Endothelial cell of umbilical vein (primary cell): ENCODE data around the gene KHNYN. TPM values are rescaled to one million over a fixed set of nuclear protein-coding genes. Genes with fewer than 3 reads are reported as not detected.
A peak's percentile ranks its signal among the peaks of the same experiment; 100 is the strongest.

Source experiments
- BruUV-seq: library from RNA; stranded (reverse); fragments of 400-500 nt; replicated peaks from 2 replicates; lab custom pipeline; 2021; lab: Mats Ljungman, UMichigan
- CTCF ChIA-PET: fragments of 300-600, 350-600 bp; sonication (Branson Sonifier 250); formaldehyde crosslinking; loops from one replicate; lab custom pipeline; 2021; ENCODE audit warnings: antibody characterized with exemption, inconsistent platforms; lab: Charles Lee
- POLR2A ChIA-PET: fragments of 300-600, 350-600 bp; sonication (Branson Sonifier 250); formaldehyde crosslinking; loops from one replicate; lab custom pipeline; 2021; ENCODE audit warnings: antibody characterized with exemption, inconsistent platforms; lab: Charles Lee
- DNase-seq: peaks from one replicate; pipeline ENCODE4 v3.0.0-alpha.2; 2011; ENCODE audit warnings: low read depth, low spot score
- FAIRE-seq: peaks from 2 replicates; lab custom pipeline; 2011; peaks lifted over from hg19 to GRCh38; lab: Jason Lieb, UNC
- H2AFZ ChIP-seq: 2 replicates; pipeline ENCODE4 v1.6.0; 2012; ENCODE audit warnings: low read depth, low read length, control low read depth, inconsistent platforms
- H3K27ac ChIP-seq: 2 replicates; pipeline ENCODE4 v1.5.1; 2011; ENCODE audit warnings: low read depth, mild to moderate bottlenecking, control low read depth, low read length, moderate library complexity; ENCODE audit not compliant: insufficient read depth
- H3K27me3 ChIP-seq, 2 experiments: 2 replicates each; pipeline versions ENCODE4 v1.6.0 to v1.6.1; 2011; ENCODE audit warnings: low read length in 2 of 2, mixed read lengths in 1 of 2; ENCODE audit not compliant: control insufficient read depth in 2 of 2, insufficient read depth in 2 of 2
- H3K36me3 ChIP-seq, 2 experiments: 2 replicates in 1 of 2; 3 replicates in 1 of 2; pipeline ENCODE4 v1.5.1; 2011; ENCODE audit warnings: low read length in 2 of 2, mild to moderate bottlenecking in 1 of 2, moderate library complexity in 1 of 2; ENCODE audit not compliant: control insufficient read depth in 2 of 2, insufficient read depth in 2 of 2; ENCODE audit errors: extremely low read depth in 1 of 2
- H3K4me1 ChIP-seq: 3 replicates; pipeline ENCODE4 v1.5.1; 2011; ENCODE audit warnings: mild to moderate bottlenecking, low read length; ENCODE audit not compliant: control insufficient read depth, insufficient read depth; ENCODE audit errors: extremely low read depth
- H3K4me2 ChIP-seq: 2 replicates; pipeline ENCODE4 v1.6.1; 2011; ENCODE audit warnings: low read length, control low read depth, mixed read lengths; ENCODE audit not compliant: insufficient read depth
- H3K4me3 ChIP-seq, 3 experiments: fragments of 200-600 bp in 1 of 3; sonication (generic), shearing (Covaris generic) in 1 of 3; replicated peaks in 1 of 3; 2 replicates each; pipeline ENCODE4 v1.5.1; 2011 to 2016; ENCODE audit warnings: control low read depth in 3 of 3, low read length in 3 of 3, mild to moderate bottlenecking in 2 of 3, inconsistent platforms in 1 of 3, low read depth in 1 of 3, moderate library complexity in 1 of 3; ENCODE audit not compliant: insufficient read depth in 1 of 3
- H3K79me2 ChIP-seq: 2 replicates; pipeline ENCODE4 v1.6.0; 2012; ENCODE audit warnings: low read length, inconsistent platforms; ENCODE audit not compliant: control insufficient read depth, insufficient read depth
- H3K9ac ChIP-seq: replicated peaks from 2 replicates; pipeline ENCODE3; 2011; ENCODE audit warnings: low read length, control low read depth; ENCODE audit not compliant: insufficient read depth; ENCODE audit errors: extremely low read depth
- H3K9me1 ChIP-seq: replicated peaks from 3 replicates; pipeline ENCODE4 v1.6.0; 2011; ENCODE audit warnings: mild to moderate bottlenecking, low read length; ENCODE audit not compliant: control insufficient read depth, insufficient read depth; ENCODE audit errors: extremely low read depth
- H3K9me3 ChIP-seq: replicated peaks from 2 replicates; pipeline ENCODE4 v1.5.1; 2012; ENCODE audit warnings: low read length, inconsistent platforms; ENCODE audit not compliant: control insufficient read depth, insufficient read depth
- H4K20me1 ChIP-seq: replicated peaks from 2 replicates; pipeline ENCODE3; 2011; ENCODE audit warnings: mild to moderate bottlenecking, low read length; ENCODE audit not compliant: control insufficient read depth, insufficient read depth; ENCODE audit errors: extremely low read depth
- EZH2 ChIP-seq: IDR thresholded peaks from 2 replicates; pipeline ENCODE4 v1.6.1; 2012; ENCODE audit warnings: borderline replicate concordance, low read depth, mild to moderate bottlenecking, moderate library complexity, low read length, inconsistent platforms; ENCODE audit not compliant: severe bottlenecking
- FOS ChIP-seq: IDR thresholded peaks from 2 replicates; pipeline ENCODE4 v1.6.1; 2011; ENCODE audit warnings: mild to moderate bottlenecking, low read length, moderate library complexity, borderline replicate concordance; ENCODE audit not compliant: insufficient read depth
- GATA2 ChIP-seq: IDR thresholded peaks from 2 replicates; pipeline ENCODE4 v1.7.0; 2011; ENCODE audit warnings: low read depth, mild to moderate bottlenecking, moderate library complexity, mixed read lengths, low read length; ENCODE audit not compliant: insufficient read length, insufficient read depth
- JUN ChIP-seq: IDR thresholded peaks from 2 replicates; pipeline ENCODE4 v1.6.1; 2011; ENCODE audit warnings: borderline replicate concordance, low read depth; ENCODE audit not compliant: insufficient read length, insufficient read depth
- MAX ChIP-seq: IDR thresholded peaks from 2 replicates; pipeline ENCODE4 v1.6.1; 2011; ENCODE audit not compliant: insufficient read depth, insufficient read length
- MYC ChIP-seq: IDR thresholded peaks from one replicate; pipeline ENCODE4 v1.6.1; 2011; ENCODE audit warnings: mild to moderate bottlenecking, low read depth, low read length
- POLR2A ChIP-seq: IDR thresholded peaks from 2 replicates; pipeline ENCODE4 v1.6.1; 2012; ENCODE audit warnings: low read depth, mild to moderate bottlenecking, control low read depth, low read length
- POLR2AphosphoS5 ChIP-seq: IDR thresholded peaks from 2 replicates; pipeline ENCODE4 v1.6.1; 2012; ENCODE audit warnings: low read depth, mild to moderate bottlenecking, control low read depth, low read length, moderate library complexity; ENCODE audit not compliant: insufficient read depth
- dilution Hi-C: fragments of 300-500 bp; cut with MboI; formaldehyde crosslinking; loops from one replicate; pipeline ENCODE4 v1.15.0; 2019; ENCODE audit warnings: low sequenced_read_pairs; ENCODE audit not compliant: extremely low pct_ligation_motif_present
- intact Hi-C: fragments of 100-400 bp; cut with micrococcal nuclease; formaldehyde crosslinking; loops from one replicate; pipeline ENCODE4 v1.10.0; 2022
- polyA plus RNA-seq, 4 experiments: library from polyadenylated mRNA; depleted of rRNA in 3 of 4; stranded (reverse) in 3 of 4; unstranded in 1 of 4; fragments of >200 nt; gene quantifications; 2 replicates each; pipeline versions ENCODE4 v1.2.1 to v1.2.3, GENCODE V29; 2011 to 2012; ENCODE audit warnings: missing spikeins in 1 of 4
- total RNA-seq: library from RNA; stranded (reverse); gene quantifications from 2 replicates; pipeline ENCODE4 v1.2.3, GENCODE V29; 2021
- TF ChIP-seq, protein P1 (sequence below), 2 donors: IDR thresholded peaks; 1 replicate in 1 of 2; 2 replicates in 1 of 2; pipeline ENCODE4 v1.5.1; 2011; ENCODE audit warnings: low read length in 2 of 2, mild to moderate bottlenecking in 2 of 2, moderate library complexity in 2 of 2, control low read depth in 1 of 2, inconsistent platforms in 1 of 2, low read depth in 1 of 2; ENCODE audit not compliant: insufficient read depth in 1 of 2; ENCODE audit errors: extremely low read depth in 1 of 2

Gene KHNYN
- total and polyA plus RNA-seq, 2 donors (not counting 3 experiments of a cell fraction or from before 2014, with no cell fraction given), result 25.4 to 63.3 TPM

- DNase-seq, result peak; percentile 78
- Histone ChIP-seq H4K20me1 (no peaks in the 10 kb centered on the region), H3K9me3 (no peaks in the 10 kb centered on the region), H3K79me2 (no peaks in the 10 kb centered on the region), H3K4me3 (no peak overlapping the region), H3K27ac (peak overlapping the region; percentile 65), H3K4me1 (peaks cover 21% of the 10 kb centered on the region), H3K9ac (peak overlapping the region; percentile 31), H3K4me2 (peak overlapping the region; percentile 37), H3K27me3 (no peaks in the 10 kb centered on the region), H3K9me1 (no peaks in the 10 kb centered on the region), H3K36me3 (peaks cover 4 to 24% of the 10 kb centered on the region in 2 experiments), H2AFZ (no peak overlapping the region)
- TF ChIP-seq JUN (peak; percentile 35), POLR2A (peak; percentile 32), GATA2 (no peak), POLR2AphosphoS5 (peak; percentile 47), FOS (peak; percentile 76), EZH2 (no peak), MAX (no peak), MYC (no peak)
- TF ChIP-seq, protein P1, sequence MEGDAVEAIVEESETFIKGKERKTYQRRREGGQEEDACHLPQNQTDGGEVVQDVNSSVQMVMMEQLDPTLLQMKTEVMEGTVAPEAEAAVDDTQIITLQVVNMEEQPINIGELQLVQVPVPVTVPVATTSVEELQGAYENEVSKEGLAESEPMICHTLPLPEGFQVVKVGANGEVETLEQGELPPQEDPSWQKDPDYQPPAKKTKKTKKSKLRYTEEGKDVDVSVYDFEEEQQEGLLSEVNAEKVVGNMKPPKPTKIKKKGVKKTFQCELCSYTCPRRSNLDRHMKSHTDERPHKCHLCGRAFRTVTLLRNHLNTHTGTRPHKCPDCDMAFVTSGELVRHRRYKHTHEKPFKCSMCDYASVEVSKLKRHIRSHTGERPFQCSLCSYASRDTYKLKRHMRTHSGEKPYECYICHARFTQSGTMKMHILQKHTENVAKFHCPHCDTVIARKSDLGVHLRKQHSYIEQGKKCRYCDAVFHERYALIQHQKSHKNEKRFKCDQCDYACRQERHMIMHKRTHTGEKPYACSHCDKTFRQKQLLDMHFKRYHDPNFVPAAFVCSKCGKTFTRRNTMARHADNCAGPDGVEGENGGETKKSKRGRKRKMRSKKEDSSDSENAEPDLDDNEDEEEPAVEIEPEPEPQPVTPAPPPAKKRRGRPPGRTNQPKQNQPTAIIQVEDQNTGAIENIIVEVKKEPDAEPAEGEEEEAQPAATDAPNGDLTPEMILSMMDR (IDR thresholded peaks at IDR 0.05; ENCODE audit: extremely low read depth in 1 of 2, insufficient read depth in 1 of 2, low read depth in 1 of 2, low read length in 2 of 2), result no peak
- TSS peak; percentile 30 for BruUV-seq
- intact Hi-C loops, result no loop called here
- ChIA-PET CTCF (interaction anchor here (0.7 to 3.9 kb wide), 9 partner anchors 12 to 85 kb away, joined by 3 to 50 read pairs (median 4); partner anchors contain the start of genes NFATC4 and NYNRIN), POLR2A (interaction anchor here (1.0 to 1.8 kb wide), 4 partner anchors 11 to 52 kb away, joined by 3 to 5 read pairs (median 4); partner anchors contain the start of genes KHNYN and NYNRIN)
- dilution Hi-C loops, result no loop called here
- FAIRE-seq, result peak; percentile 98
Measured at GRCh38 chr14:24418492-24418873, 11.3 kb upstream of the KHNYN start.
